HepG2 (cell line): ENCODE measurements around the gene OTOP3. TPM values are rescaled to one million over a fixed set of nuclear protein-coding genes. Genes with fewer than 3 reads are reported as not detected.

Experiments
- AKAP8 ChIP-seq: sonication (generic); formaldehyde crosslinking; IDR thresholded peaks from 2 replicates; pipeline ENCODE4 v1.5.1; 2020; ENCODE audit warnings: mild to moderate bottlenecking, missing genetic modification reagents
- ATAD3A ChIP-seq: sonication (generic); formaldehyde crosslinking; IDR thresholded peaks from 2 replicates; pipeline ENCODE4 v1.4.0; 2020; ENCODE audit warnings: missing genetic modification reagents
- ATRX ChIP-seq: sonication (generic); formaldehyde crosslinking; IDR thresholded peaks from 2 replicates; pipeline ENCODE4 v1.4.0; 2020; ENCODE audit warnings: missing genetic modification reagents, borderline replicate concordance
- GATAD2A ChIP-seq: IDR thresholded peaks from 2 replicates; pipeline ENCODE4 v1.6.1; 2016
- GTF3A ChIP-seq: sonication (generic); formaldehyde crosslinking; conservative IDR thresholded peaks from 2 replicates; pipeline ENCODE4 v1.4.0; 2020; ENCODE audit warnings: mild to moderate bottlenecking, missing genetic modification reagents
- MATR3 ChIP-seq: sonication (generic); formaldehyde crosslinking; IDR thresholded peaks from 2 replicates; pipeline ENCODE4 v1.4.0; 2020; ENCODE audit warnings: missing genetic modification reagents
- MEF2D ChIP-seq: sonication (generic); formaldehyde crosslinking; IDR thresholded peaks from 2 replicates; pipeline ENCODE4 v1.5.1; 2020; ENCODE audit warnings: mild to moderate bottlenecking, missing genetic modification reagents
- MTF2 ChIP-seq: sonication (generic); formaldehyde crosslinking; IDR thresholded peaks from 2 replicates; pipeline ENCODE4 v1.5.0; 2020; ENCODE audit warnings: missing genetic modification reagents, borderline replicate concordance
- NFKBIZ ChIP-seq: IDR thresholded peaks from 2 replicates; pipeline ENCODE4 v1.6.1; 2018; ENCODE audit warnings: missing genetic modification reagents, missing compliant biosample characterization
- PAF1 ChIP-seq: IDR thresholded peaks from 2 replicates; pipeline ENCODE4 v1.6.1; 2016; ENCODE audit warnings: missing genetic modification reagents, missing compliant biosample characterization
- PBX2 ChIP-seq: IDR thresholded peaks from 2 replicates; pipeline ENCODE4 v1.6.1; 2016; ENCODE audit warnings: control low read depth
- PHF5A ChIP-seq: IDR thresholded peaks from one replicate; pipeline ENCODE4 v1.6.1; 2018; ENCODE audit warnings: low read depth, missing genetic modification reagents; ENCODE audit not compliant: unreplicated experiment
- SUZ12 ChIP-seq: fragments of 150-350 bp; IDR thresholded peaks from 2 replicates; pipeline ENCODE4 v1.6.1; 2014; ENCODE audit warnings: low read depth, low read length
- TARDBP ChIP-seq: sonication (generic); formaldehyde crosslinking; IDR thresholded peaks from 2 replicates; pipeline ENCODE4 v1.8.0; 2022; ENCODE audit warnings: mild to moderate bottlenecking, missing genetic modification reagents
- THRA ChIP-seq: sonication (generic); formaldehyde crosslinking; IDR thresholded peaks from 2 replicates; pipeline ENCODE4 v1.4.0; 2020; ENCODE audit warnings: missing genetic modification reagents, borderline replicate concordance
- XBP1 ChIP-seq: sonication (generic); formaldehyde crosslinking; IDR thresholded peaks from 2 replicates; pipeline ENCODE4 v1.5.0; 2020; ENCODE audit warnings: missing genetic modification reagents
- ZBTB20 ChIP-seq: sonication (generic); formaldehyde crosslinking; IDR thresholded peaks from 2 replicates; pipeline ENCODE4 v1.8.1; 2023; ENCODE audit warnings: missing genetic modification reagents, low read depth, mild to moderate bottlenecking, borderline replicate concordance
- ZFP36L1 ChIP-seq: sonication (generic); formaldehyde crosslinking; IDR thresholded peaks from 2 replicates; pipeline ENCODE4 v1.8.0; 2022; ENCODE audit warnings: mild to moderate bottlenecking, missing genetic modification reagents, moderate library complexity
- ZFX ChIP-seq: sonication (generic); formaldehyde crosslinking; IDR thresholded peaks from 2 replicates; pipeline ENCODE4 v1.4.0; 2020; ENCODE audit warnings: mild to moderate bottlenecking, low read depth, missing genetic modification reagents, moderate library complexity
- ZMAT5 ChIP-seq: sonication (generic); formaldehyde crosslinking; IDR thresholded peaks from 2 replicates; pipeline ENCODE4 v1.5.0; 2020; ENCODE audit warnings: mild to moderate bottlenecking, low read depth, missing genetic modification reagents, borderline replicate concordance
- ZNF253 ChIP-seq: sonication (generic); formaldehyde crosslinking; IDR thresholded peaks from 2 replicates; pipeline ENCODE4 v1.8.0; 2022; ENCODE audit warnings: mild to moderate bottlenecking, missing genetic modification reagents, borderline replicate concordance
- ZNF337 ChIP-seq: sonication (generic); formaldehyde crosslinking; IDR thresholded peaks from 2 replicates; pipeline ENCODE4 v1.5.1; 2020; ENCODE audit warnings: missing genetic modification reagents, low read depth, mild to moderate bottlenecking, borderline replicate concordance
- ZNF33B ChIP-seq: sonication (generic); formaldehyde crosslinking; IDR thresholded peaks from 2 replicates; pipeline ENCODE4 v1.5.1; 2020; ENCODE audit warnings: mild to moderate bottlenecking, missing genetic modification reagents
- ZNF350 ChIP-seq: sonication (generic); formaldehyde crosslinking; IDR thresholded peaks from 2 replicates; pipeline ENCODE4 v1.4.0; 2020; ENCODE audit warnings: mild to moderate bottlenecking, low read depth, missing genetic modification reagents, borderline replicate concordance
- ZNF550 ChIP-seq: sonication (generic); formaldehyde crosslinking; IDR thresholded peaks from 2 replicates; pipeline ENCODE4 v1.4.0; 2020; ENCODE audit warnings: mild to moderate bottlenecking, missing genetic modification reagents, borderline replicate concordance
- ZNF567 ChIP-seq: sonication (generic); formaldehyde crosslinking; IDR thresholded peaks from 2 replicates; pipeline ENCODE4 v1.8.1; 2023; ENCODE audit warnings: mild to moderate bottlenecking, missing genetic modification reagents, borderline replicate concordance
- ZNF572 ChIP-seq: sonication (generic); formaldehyde crosslinking; IDR thresholded peaks from 2 replicates; pipeline ENCODE4 v1.5.1; 2020; ENCODE audit warnings: mild to moderate bottlenecking, missing genetic modification reagents
- ZNF577 ChIP-seq: sonication (generic); formaldehyde crosslinking; IDR thresholded peaks from 2 replicates; pipeline ENCODE4 v1.4.0; 2020; ENCODE audit warnings: mild to moderate bottlenecking, low read depth, missing genetic modification reagents, borderline replicate concordance
- ZNF790 ChIP-seq: sonication (generic); formaldehyde crosslinking; IDR thresholded peaks from 2 replicates; pipeline ENCODE4 v1.8.0; 2022; ENCODE audit warnings: missing genetic modification reagents, mild to moderate bottlenecking, borderline replicate concordance
- ZSCAN21 ChIP-seq: sonication (generic); formaldehyde crosslinking; IDR thresholded peaks from 2 replicates; pipeline ENCODE4 v1.8.0; 2022; ENCODE audit warnings: mild to moderate bottlenecking, missing genetic modification reagents, moderate library complexity, borderline replicate concordance
- polyA plus RNA-seq, 8 experiments: library from polyadenylated mRNA; depleted of rRNA in 3 of 8; stranded (reverse) in 7 of 8; unstranded in 1 of 8; fragments of >200 nt; fragmentation: Illumina TruSeq in 4 of 8; extraction: Trizol in 4 of 8; gene quantifications; 2 replicates each; pipeline versions ENCODE4 v1.2.1 to v1.2.3, GENCODE V29; 2011 to 2016; ENCODE audit warnings: low read depth in 4 of 8, missing spikeins in 1 of 8, mixed read lengths in 1 of 8; ENCODE audit not compliant: insufficient read depth in 1 of 8
- total RNA-seq, 5 experiments: library from RNA; depleted of rRNA; stranded (reverse); fragments of >200 nt; fragmentation: Illumina TruSeq; extraction: Trizol; gene quantifications; 2 replicates each; pipeline ENCODE4 v1.2.3, GENCODE V29; 2016; ENCODE audit warnings: low read depth in 1 of 5

OTOP3 gene
- total and polyA plus RNA-seq, 2 of the 13 experiments (the other 11 are each of a cell fraction or from before 2014, with no cell fraction given) = not detected

- TF ChIP-seq NFKBIZ (CRISPR knock-in tag) = 0 out of 2 replicates have a peak, but pooled peaks have one; percentile 22
- TF ChIP-seq ZNF33B (CRISPR knock-in tag) = no peak
- TF ChIP-seq MTF2 = peak; percentile 89; the same call in 1 of the 2 replicates
- TF ChIP-seq ZNF550 (CRISPR knock-in tag) = no peak
- TF ChIP-seq ZFP36L1 = no peak
- TF ChIP-seq ZMAT5 (CRISPR knock-in tag) = no peak
- no peak for TF ChIP-seq PHF5A (CRISPR knock-in tag)
- TF ChIP-seq ZNF572 (CRISPR knock-in tag) = no peak
- no peak for TF ChIP-seq MATR3 (CRISPR knock-in tag)
- no peak for TF ChIP-seq ZNF577 (CRISPR knock-in tag)
- TF ChIP-seq GTF3A (CRISPR knock-in tag) = no peak
- TF ChIP-seq TARDBP (CRISPR knock-in tag) = peak; percentile 10; the same call in 1 of the 2 replicates
- no peak for TF ChIP-seq ZNF350 (CRISPR knock-in tag)
- no peak for TF ChIP-seq ZNF253
- no peak for TF ChIP-seq ATAD3A
- no peak for TF ChIP-seq PBX2 (CRISPR knock-in tag)
- no peak for TF ChIP-seq ZNF790 (CRISPR knock-in tag)
- no peak for TF ChIP-seq ZNF567 (CRISPR knock-in tag)
- TF ChIP-seq ZNF337 (CRISPR knock-in tag) = no peak
- no peak for TF ChIP-seq XBP1
- TF ChIP-seq SUZ12 = no peak
- peak; percentile 27; the same call in 1 of the 2 replicates for TF ChIP-seq AKAP8
- TF ChIP-seq ATRX (CRISPR knock-in tag) = no peak
- peak; percentile 81 for TF ChIP-seq GATAD2A (CRISPR knock-in tag)
- TF ChIP-seq THRA (CRISPR knock-in tag) = 0 out of 2 replicates have a peak, but pooled peaks have one; percentile 51
- no peak for TF ChIP-seq ZFX
- no peak for TF ChIP-seq ZSCAN21 (CRISPR knock-in tag)
- no peak for TF ChIP-seq PAF1 (CRISPR knock-in tag)
- TF ChIP-seq MEF2D = no peak
- no peak for TF ChIP-seq ZBTB20
These were observed 36.6 kb downstream of the OTOP3 start, which contains the start of gene HID1 (continued) for GRCh38 chr17:74972107-74972972.
